GM12874 (cell line): ENCODE data around the gene SLC17A6.

Source experiments
- CTCF ChIP-seq: IDR thresholded peaks from 2 replicates; pipeline ENCODE4 v1.5.1; 2011; ENCODE audit warnings: low read depth, mild to moderate bottlenecking, control low read depth, low read length, moderate library complexity; ENCODE audit not compliant: insufficient read depth

SLC17A6 gene

GRCh38 chr11:22340235-22340634 is 2.1 kb downstream of the SLC17A6 start:
- no peak for TF ChIP-seq CTCF

GRCh38 chr11:22340701-22341587 is 2.8 kb downstream of the SLC17A6 start:
- no peak for TF ChIP-seq CTCF

- TF ChIP-seq CTCF: no peak
Measured at GRCh38 chr11:22341588-22341931, 3.4 kb downstream of the SLC17A6 start.

- TF ChIP-seq CTCF: no peak
Measured at GRCh38 chr11:22342211-22343031, 4.2 kb downstream of the SLC17A6 start.

- TF ChIP-seq CTCF: no peak
Measured at GRCh38 chr11:22343032-22343324, 4.8 kb downstream of the SLC17A6 start.

GRCh38 chr11:22343371-22344032 is 5.3 kb downstream of the SLC17A6 start:
- no peak for TF ChIP-seq CTCF

GRCh38 chr11:22344081-22344480 is 5.9 kb downstream of the SLC17A6 start:
- no peak for TF ChIP-seq CTCF
